WTC11 (cell line): ENCODE data around the gene SIGLEC5. TPM values are rescaled to one million over a fixed set of nuclear protein-coding genes. Genes with fewer than 3 reads are reported as not detected.
A peak's percentile ranks its signal among the peaks of the same experiment; 100 is the strongest.

Source experiments
- ATAC-seq: fragments of 200-7000 bp; cut with Tn5 transposase; 2 replicates; pipeline ENCODE4 v1.10.0; 2021; ENCODE audit warnings: mild to moderate bottlenecking, moderate library complexity
- CTCF ChIA-PET: fragments of 300-600 bp; sonication (Branson Sonifier 250); formaldehyde crosslinking; loops from one replicate; lab custom pipeline; 2021; ENCODE audit warnings: antibody characterized with exemption; lab: Charles Lee
- POLR2A ChIA-PET: fragments of 350-600 bp; sonication (Branson Sonifier 250); formaldehyde crosslinking; loops from one replicate; lab custom pipeline; 2021; ENCODE audit warnings: antibody characterized with exemption; lab: Charles Lee
- DNase-seq: peaks from one replicate; pipeline ENCODE4 v3.0.0; 2021; ENCODE audit warnings: low spot score
- H3K27ac Mint-ChIP-seq: 2 replicates; pipeline ENCODE4 v1.8.0; 2021; ENCODE audit warnings: mixed read lengths
- H3K27me3 Mint-ChIP-seq: 2 replicates; pipeline ENCODE4 v1.8.0; 2021; ENCODE audit warnings: low read depth, mild to moderate bottlenecking, moderate library complexity, mixed read lengths
- H3K36me3 Mint-ChIP-seq: 2 replicates; pipeline ENCODE4 v1.8.0; 2021; ENCODE audit warnings: mixed read lengths
- H3K4me1 Mint-ChIP-seq: 2 replicates; pipeline ENCODE4 v1.8.0; 2022; ENCODE audit warnings: mixed read lengths
- H3K4me3 Mint-ChIP-seq: 2 replicates; pipeline ENCODE4 v1.8.0; 2021; ENCODE audit warnings: mild to moderate bottlenecking, moderate library complexity, mixed read lengths
- H3K9me3 Mint-ChIP-seq: 2 replicates; pipeline ENCODE4 v1.8.0; 2021; ENCODE audit warnings: mixed read lengths
- ARID4B ChIP-seq: sonication (generic); formaldehyde crosslinking; IDR thresholded peaks from 2 replicates; pipeline ENCODE4 v1.8.0; 2023; ENCODE audit warnings: missing genetic modification reagents, mild to moderate bottlenecking, borderline replicate concordance
- CREB1 ChIP-seq: sonication (generic); formaldehyde crosslinking; IDR thresholded peaks from 2 replicates; pipeline ENCODE4 v1.8.0; 2023; ENCODE audit warnings: mild to moderate bottlenecking, missing genetic modification reagents
- ESRRA ChIP-seq: sonication (generic); formaldehyde crosslinking; IDR thresholded peaks from 2 replicates; pipeline ENCODE4 v1.8.1; 2022; ENCODE audit warnings: mild to moderate bottlenecking, missing genetic modification reagents, borderline replicate concordance
- KAT7 ChIP-seq: sonication (generic); formaldehyde crosslinking; IDR thresholded peaks from 2 replicates; pipeline ENCODE4 v1.8.1; 2023; ENCODE audit warnings: missing genetic modification reagents, mild to moderate bottlenecking, borderline replicate concordance
- NFYB ChIP-seq: sonication (generic); formaldehyde crosslinking; conservative IDR thresholded peaks from 2 replicates; pipeline ENCODE4 v1.8.0; 2022; ENCODE audit warnings: low read depth, missing genetic modification reagents
- NR1H2 ChIP-seq: sonication (generic); formaldehyde crosslinking; IDR thresholded peaks from 2 replicates; pipeline ENCODE4 v1.9.0; 2021; ENCODE audit warnings: mild to moderate bottlenecking, moderate library complexity, missing genetic modification reagents
- NR2C2 ChIP-seq: sonication (generic); formaldehyde crosslinking; IDR thresholded peaks from 2 replicates; pipeline ENCODE4 v1.8.0; 2022; ENCODE audit warnings: mild to moderate bottlenecking, missing genetic modification reagents
- SMAD3 ChIP-seq: sonication (generic); formaldehyde crosslinking; IDR thresholded peaks from 2 replicates; pipeline ENCODE4 v1.8.0; 2022; ENCODE audit warnings: missing genetic modification reagents, mild to moderate bottlenecking, borderline replicate concordance
- SOX15 ChIP-seq: fragments of 250-450 bp; sonication (Bioruptor Pico); IDR thresholded peaks from 2 replicates; pipeline ENCODE4 v1.9.0; 2021; ENCODE audit warnings: mild to moderate bottlenecking
- STAT6 ChIP-seq: sonication (generic); formaldehyde crosslinking; conservative IDR thresholded peaks from 2 replicates; pipeline ENCODE4 v1.8.1; 2023; ENCODE audit warnings: mild to moderate bottlenecking, low read depth, missing genetic modification reagents, moderate library complexity
- ZNF396 ChIP-seq: fragments of 250-450 bp; sonication (Bioruptor Pico); IDR thresholded peaks from 2 replicates; pipeline ENCODE4 v1.8.0; 2021; ENCODE audit warnings: mild to moderate bottlenecking, moderate library complexity, borderline replicate concordance
- ZNF671 ChIP-seq: fragments of 250-450 bp; sonication (Bioruptor Pico); IDR thresholded peaks from 2 replicates; pipeline ENCODE4 v1.8.0; 2021; ENCODE audit warnings: mild to moderate bottlenecking
- total RNA-seq: library from RNA; stranded (reverse); gene quantifications from 3 replicates; pipeline ENCODE4 v1.2.3, GENCODE V29; 2021
- TF ChIP-seq, protein P1 (sequence below): sonication (generic); formaldehyde crosslinking; IDR thresholded peaks from 2 replicates; pipeline ENCODE4 v1.8.0; 2022; ENCODE audit warnings: mild to moderate bottlenecking, missing genetic modification reagents
- TF ChIP-seq, protein P2 (sequence below): fragments of 250-450 bp; sonication (Bioruptor Pico); IDR thresholded peaks from 2 replicates; pipeline ENCODE4 v1.9.0; 2021; ENCODE audit warnings: mild to moderate bottlenecking
- TF ChIP-seq, protein P3 (sequence below): sonication (generic); formaldehyde crosslinking; IDR thresholded peaks from 2 replicates; pipeline ENCODE4 v1.8.0; 2022; ENCODE audit warnings: mild to moderate bottlenecking, missing genetic modification reagents

SIGLEC5 gene
- total RNA-seq, 1 experiment from 2014 or later, result 0.15 TPM

DNA sequence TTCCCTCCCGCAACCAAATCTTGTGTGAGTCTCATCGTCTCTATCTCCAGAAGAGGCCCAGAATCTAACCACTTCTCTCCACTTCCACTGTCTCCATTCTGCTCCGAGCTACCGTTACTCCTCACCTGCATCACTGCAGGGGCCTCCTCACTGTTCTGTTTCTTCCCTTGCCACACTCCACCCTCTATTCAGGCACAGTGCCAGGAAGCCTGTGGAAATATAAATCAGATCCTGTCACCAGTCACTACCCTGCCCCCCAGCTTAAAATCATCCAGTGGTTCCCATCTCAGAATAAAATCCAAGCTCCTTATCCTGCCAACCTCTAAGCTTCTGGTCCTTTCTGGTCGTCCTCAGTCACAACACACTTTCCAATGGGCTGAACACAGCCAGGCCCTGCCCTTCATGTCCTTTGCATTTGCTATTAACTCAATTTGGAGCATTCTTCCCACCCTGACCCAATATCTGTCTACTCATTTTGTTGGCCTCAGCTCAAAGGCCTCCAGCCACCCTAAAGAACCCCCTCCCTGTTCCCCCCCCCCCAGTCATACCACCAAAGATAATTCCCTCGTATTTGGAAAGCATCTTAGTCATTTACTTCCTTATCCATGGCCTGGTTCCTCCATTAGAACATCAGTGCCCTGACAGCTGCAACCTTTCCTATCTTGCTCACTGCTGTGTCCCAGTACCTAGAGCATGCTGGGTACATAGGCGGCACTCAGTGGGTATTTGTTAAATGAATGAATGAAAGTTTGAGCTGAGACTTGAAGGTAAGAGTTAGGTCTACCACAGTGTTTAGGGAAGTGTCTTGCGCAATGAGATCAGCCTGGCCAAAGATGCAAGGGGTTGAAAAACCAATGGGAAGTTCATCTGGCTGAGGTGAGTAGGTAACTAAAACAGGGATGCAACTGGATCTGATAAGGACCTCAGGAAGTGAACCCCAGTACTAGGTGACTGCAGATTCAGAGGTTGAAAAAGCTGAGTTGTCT is 34.7 kb downstream of the SIGLEC5 start (continued):
- no peak for TF ChIP-seq ARID4B
- TF ChIP-seq KAT7 (CRISPR knock-in tag), result no peak
- TF ChIP-seq, protein P1, sequence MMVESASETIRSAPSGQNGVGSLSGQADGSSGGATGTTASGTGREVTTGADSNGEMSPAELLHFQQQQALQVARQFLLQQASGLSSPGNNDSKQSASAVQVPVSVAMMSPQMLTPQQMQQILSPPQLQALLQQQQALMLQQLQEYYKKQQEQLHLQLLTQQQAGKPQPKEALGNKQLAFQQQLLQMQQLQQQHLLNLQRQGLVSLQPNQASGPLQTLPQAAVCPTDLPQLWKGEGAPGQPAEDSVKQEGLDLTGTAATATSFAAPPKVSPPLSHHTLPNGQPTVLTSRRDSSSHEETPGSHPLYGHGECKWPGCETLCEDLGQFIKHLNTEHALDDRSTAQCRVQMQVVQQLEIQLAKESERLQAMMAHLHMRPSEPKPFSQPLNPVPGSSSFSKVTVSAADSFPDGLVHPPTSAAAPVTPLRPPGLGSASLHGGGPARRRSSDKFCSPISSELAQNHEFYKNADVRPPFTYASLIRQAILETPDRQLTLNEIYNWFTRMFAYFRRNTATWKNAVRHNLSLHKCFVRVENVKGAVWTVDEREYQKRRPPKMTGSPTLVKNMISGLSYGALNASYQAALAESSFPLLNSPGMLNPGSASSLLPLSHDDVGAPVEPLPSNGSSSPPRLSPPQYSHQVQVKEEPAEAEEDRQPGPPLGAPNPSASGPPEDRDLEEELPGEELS (CRISPR knock-in tag), result no peak

DNA sequence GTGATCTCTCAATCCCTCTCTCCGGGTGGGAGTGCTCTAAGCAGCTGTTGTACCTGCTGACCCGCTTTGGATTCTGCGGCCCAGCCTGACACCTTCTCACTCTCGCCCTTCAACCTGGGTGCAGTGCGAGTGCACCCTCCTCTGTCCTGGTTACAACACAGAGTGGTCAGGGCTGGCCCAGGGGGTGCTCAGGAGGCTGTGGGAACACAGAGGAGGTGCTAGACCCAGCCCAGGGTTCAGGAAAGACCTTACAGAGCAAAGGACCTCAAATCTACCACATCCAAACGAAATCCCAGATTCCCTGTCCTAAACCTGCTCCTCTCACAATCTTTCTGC is 35.5 kb downstream of the SIGLEC5 start:
- CTCF ChIA-PET, result interaction anchor here (1.0 to 2.1 kb wide), 5 partner anchors 13 to 173 kb away, joined by 4 to 13 read pairs (median 8); no protein-coding TSS in a partner anchor
- Mint-ChIP-seq H3K36me3 (no peaks in the 10 kb centered on the region), H3K27ac (no peak overlapping the region; the same call in 1 of the 2 replicates), H3K27me3 (peaks cover 30% of the 10 kb centered on the region), H3K9me3 (no peaks in the 10 kb centered on the region), H3K4me1 (peaks cover 12% of the 10 kb centered on the region), H3K4me3 (peak overlapping the region; percentile 94)
- DNase-seq (no peak), ATAC-seq (peak; percentile 2; the same call in 1 of the 2 replicates)
- POLR2A ChIA-PET, result interaction anchor here (0.7 to 1.2 kb wide), 2 partner anchors 24 to 110 kb away, joined by 3 read pairs; partner anchors contain the start of gene ZNF175
- TF ChIP-seq ESRRA (CRISPR knock-in tag) (no peak), ZNF671 (CRISPR knock-in tag) (no peak), SMAD3 (CRISPR knock-in tag) (no peak), NR2C2 (CRISPR knock-in tag) (no peak), SOX15 (CRISPR knock-in tag) (no peak), STAT6 (CRISPR knock-in tag) (no peak), ZNF396 (CRISPR knock-in tag) (no peak), KAT7 (CRISPR knock-in tag) (no peak), CREB1 (CRISPR knock-in tag) (no peak), NR1H2 (CRISPR knock-in tag) (no peak), NFYB (CRISPR knock-in tag) (no peak)
- TF ChIP-seq, protein P2, sequence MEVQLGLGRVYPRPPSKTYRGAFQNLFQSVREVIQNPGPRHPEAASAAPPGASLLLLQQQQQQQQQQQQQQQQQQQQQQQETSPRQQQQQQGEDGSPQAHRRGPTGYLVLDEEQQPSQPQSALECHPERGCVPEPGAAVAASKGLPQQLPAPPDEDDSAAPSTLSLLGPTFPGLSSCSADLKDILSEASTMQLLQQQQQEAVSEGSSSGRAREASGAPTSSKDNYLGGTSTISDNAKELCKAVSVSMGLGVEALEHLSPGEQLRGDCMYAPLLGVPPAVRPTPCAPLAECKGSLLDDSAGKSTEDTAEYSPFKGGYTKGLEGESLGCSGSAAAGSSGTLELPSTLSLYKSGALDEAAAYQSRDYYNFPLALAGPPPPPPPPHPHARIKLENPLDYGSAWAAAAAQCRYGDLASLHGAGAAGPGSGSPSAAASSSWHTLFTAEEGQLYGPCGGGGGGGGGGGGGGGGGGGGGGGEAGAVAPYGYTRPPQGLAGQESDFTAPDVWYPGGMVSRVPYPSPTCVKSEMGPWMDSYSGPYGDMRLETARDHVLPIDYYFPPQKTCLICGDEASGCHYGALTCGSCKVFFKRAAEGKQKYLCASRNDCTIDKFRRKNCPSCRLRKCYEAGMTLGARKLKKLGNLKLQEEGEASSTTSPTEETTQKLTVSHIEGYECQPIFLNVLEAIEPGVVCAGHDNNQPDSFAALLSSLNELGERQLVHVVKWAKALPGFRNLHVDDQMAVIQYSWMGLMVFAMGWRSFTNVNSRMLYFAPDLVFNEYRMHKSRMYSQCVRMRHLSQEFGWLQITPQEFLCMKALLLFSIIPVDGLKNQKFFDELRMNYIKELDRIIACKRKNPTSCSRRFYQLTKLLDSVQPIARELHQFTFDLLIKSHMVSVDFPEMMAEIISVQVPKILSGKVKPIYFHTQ (CRISPR knock-in tag), result no peak
- TF ChIP-seq, protein P3, sequence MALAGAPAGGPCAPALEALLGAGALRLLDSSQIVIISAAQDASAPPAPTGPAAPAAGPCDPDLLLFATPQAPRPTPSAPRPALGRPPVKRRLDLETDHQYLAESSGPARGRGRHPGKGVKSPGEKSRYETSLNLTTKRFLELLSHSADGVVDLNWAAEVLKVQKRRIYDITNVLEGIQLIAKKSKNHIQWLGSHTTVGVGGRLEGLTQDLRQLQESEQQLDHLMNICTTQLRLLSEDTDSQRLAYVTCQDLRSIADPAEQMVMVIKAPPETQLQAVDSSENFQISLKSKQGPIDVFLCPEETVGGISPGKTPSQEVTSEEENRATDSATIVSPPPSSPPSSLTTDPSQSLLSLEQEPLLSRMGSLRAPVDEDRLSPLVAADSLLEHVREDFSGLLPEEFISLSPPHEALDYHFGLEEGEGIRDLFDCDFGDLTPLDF, result no peak
- TF ChIP-seq, protein P1 (CRISPR knock-in tag), result no peak
